HEK293 (cell line): ENCODE data around the gene GSTA5.

Source experiments
- CTCF ChIA-PET: fragments of 350-600 bp; formaldehyde crosslinking; extraction: SDS; loops from one replicate; lab custom pipeline; 2021; ENCODE audit warnings: antibody characterized with exemption; lab: Yijun Ruan, JAX
- POLR2A ChIA-PET: fragments of 300-600 bp; formaldehyde crosslinking; extraction: SDS; loops from one replicate; lab custom pipeline; 2020; ENCODE audit warnings: antibody characterized with exemption, inconsistent platforms; lab: Yijun Ruan, JAX
- H3K27ac ChIP-seq: fragments of 200-500 bp; sonication (Bioruptor generic); 2 replicates; pipeline ENCODE4 v1.5.1; 2014; ENCODE audit warnings: low read depth, low read length, control low read depth, inconsistent platforms; ENCODE audit errors: extremely low read depth
- H3K36me3 ChIP-seq, 2 experiments: fragments of 200-500 bp in 1 of 2; sonication (Bioruptor generic) in 1 of 2; 1 replicate in 1 of 2; 2 replicates in 1 of 2; pipeline ENCODE4 v1.5.1; 2014 to 2017; ENCODE audit warnings: inconsistent platforms in 2 of 2, low read length in 2 of 2; ENCODE audit not compliant: control insufficient read depth in 2 of 2, insufficient read depth in 1 of 2
- H3K4me1 ChIP-seq: fragments of 200-500 bp; sonication (Bioruptor generic); 2 replicates; pipeline ENCODE4 v1.5.1; 2014; ENCODE audit warnings: mild to moderate bottlenecking, low read length, inconsistent platforms; ENCODE audit not compliant: control insufficient read depth, insufficient read depth
- H3K4me3 ChIP-seq: 2 replicates; pipeline ENCODE4 v1.5.1; 2011; ENCODE audit warnings: low read depth, mild to moderate bottlenecking, control low read depth, low read length, moderate library complexity
- H3K9me3 ChIP-seq: fragments of 200-500 bp; sonication (Bioruptor generic); 2 replicates; pipeline ENCODE4 v1.5.1; 2014; ENCODE audit warnings: low read depth, low read length, inconsistent platforms; ENCODE audit not compliant: control insufficient read depth, insufficient read depth
- GLIS1 ChIP-seq: fragments of 450-650 bp; formaldehyde crosslinking; IDR thresholded peaks from 2 replicates; pipeline ENCODE4 v1.5.1; 2016; ENCODE audit warnings: missing biosample characterization, missing genetic modification characterization
- OSR2 ChIP-seq: fragments of 450-650 bp; formaldehyde crosslinking; IDR thresholded peaks from 2 replicates; pipeline ENCODE4 v1.5.1; 2016; ENCODE audit warnings: missing biosample characterization, missing genetic modification characterization
- RBAK ChIP-seq: fragments of 450-650 bp; formaldehyde crosslinking; IDR thresholded peaks from 2 replicates; pipeline ENCODE4 v1.5.1; 2016; ENCODE audit warnings: missing biosample characterization, missing genetic modification characterization
- SP7 ChIP-seq: fragments of 450-650 bp; formaldehyde crosslinking; IDR thresholded peaks from 2 replicates; pipeline ENCODE4 v1.5.1; 2016; ENCODE audit warnings: missing biosample characterization, missing genetic modification characterization
- TRIM28 ChIP-seq: IDR thresholded peaks from 2 replicates; pipeline ENCODE4 v1.6.1; 2011; ENCODE audit warnings: low read length, control low read depth, borderline replicate concordance
- YY1 ChIP-seq: fragments of 450-650 bp; formaldehyde crosslinking; IDR thresholded peaks from 2 replicates; pipeline ENCODE4 v1.5.1; 2018; ENCODE audit warnings: missing biosample characterization, missing genetic modification characterization
- ZNF174 ChIP-seq: fragments of 450-650 bp; formaldehyde crosslinking; IDR thresholded peaks from 2 replicates; pipeline ENCODE4 v1.5.0; 2017; ENCODE audit warnings: missing biosample characterization, mild to moderate bottlenecking, missing genetic modification characterization
- ZNF423 ChIP-seq: fragments of 450-650 bp; formaldehyde crosslinking; IDR thresholded peaks from 2 replicates; pipeline ENCODE4 v1.5.1; 2016; ENCODE audit warnings: missing biosample characterization, missing genetic modification characterization
- ZNF518A ChIP-seq: fragments of 450-650 bp; formaldehyde crosslinking; conservative IDR thresholded peaks from 2 replicates; pipeline ENCODE4 v1.5.1; 2016; ENCODE audit warnings: low read depth, missing biosample characterization, missing genetic modification characterization
- ZNF530 ChIP-seq: fragments of 450-650 bp; formaldehyde crosslinking; IDR thresholded peaks from 2 replicates; pipeline ENCODE4 v1.5.1; 2016; ENCODE audit warnings: low read depth, missing biosample characterization, missing genetic modification characterization
- ZNF560 ChIP-seq: fragments of 450-650 bp; formaldehyde crosslinking; IDR thresholded peaks from 2 replicates; pipeline ENCODE4 v1.5.1; 2017; ENCODE audit warnings: missing biosample characterization, missing genetic modification characterization, borderline replicate concordance
- ZNF561 ChIP-seq: fragments of 450-650 bp; IDR thresholded peaks from 2 replicates; pipeline ENCODE4 v1.5.1; 2018; ENCODE audit warnings: missing biosample characterization, missing genetic modification characterization, borderline replicate concordance
- ZNF658 ChIP-seq: fragments of 450-650 bp; formaldehyde crosslinking; IDR thresholded peaks from 2 replicates; pipeline ENCODE4; 2016; ENCODE audit warnings: missing biosample characterization, missing genetic modification characterization
- TF ChIP-seq, protein P1 (sequence below): fragments of 450-650 bp; formaldehyde crosslinking; IDR thresholded peaks from 2 replicates; pipeline ENCODE4 v1.5.1; 2016; ENCODE audit warnings: missing biosample characterization, missing genetic modification characterization
- TF ChIP-seq, protein P2 (sequence below): fragments of 450-650 bp; formaldehyde crosslinking; IDR thresholded peaks from 2 replicates; pipeline ENCODE4 v1.5.1; 2016; ENCODE audit warnings: missing biosample characterization, missing genetic modification characterization
- TF ChIP-seq, protein P3 (sequence below): fragments of 450-650 bp; formaldehyde crosslinking; IDR thresholded peaks from 2 replicates; pipeline ENCODE4 v1.5.1; 2016; ENCODE audit warnings: missing biosample characterization, missing genetic modification characterization, borderline replicate concordance
- TF ChIP-seq, protein P4 (sequence below): fragments of 450-650 bp; formaldehyde crosslinking; IDR thresholded peaks from 2 replicates; pipeline ENCODE4 v1.5.1; 2016; ENCODE audit warnings: missing biosample characterization, missing genetic modification characterization

GSTA5 gene

DNA sequence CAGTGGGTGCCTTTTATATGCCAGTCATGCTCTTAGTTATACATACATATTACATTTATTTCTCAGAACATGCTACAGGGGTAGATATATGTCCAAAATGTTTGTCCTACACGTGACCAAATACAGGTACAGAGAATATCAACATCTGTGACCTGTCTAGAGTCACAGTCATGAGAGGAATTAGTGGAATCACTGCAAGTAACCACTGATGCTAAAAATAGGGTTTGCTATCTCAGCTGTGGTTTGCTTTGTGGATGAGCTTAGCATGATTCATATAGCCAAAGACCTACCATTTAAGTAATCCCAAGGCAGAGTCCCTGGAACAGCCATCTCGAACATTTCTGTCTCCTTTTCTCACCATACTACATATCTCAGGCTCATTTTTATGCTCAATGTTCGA, 36.6 kb upstream of the GSTA5 start:
- TF ChIP-seq TRIM28: no peak
- TF ChIP-seq, protein P1, sequence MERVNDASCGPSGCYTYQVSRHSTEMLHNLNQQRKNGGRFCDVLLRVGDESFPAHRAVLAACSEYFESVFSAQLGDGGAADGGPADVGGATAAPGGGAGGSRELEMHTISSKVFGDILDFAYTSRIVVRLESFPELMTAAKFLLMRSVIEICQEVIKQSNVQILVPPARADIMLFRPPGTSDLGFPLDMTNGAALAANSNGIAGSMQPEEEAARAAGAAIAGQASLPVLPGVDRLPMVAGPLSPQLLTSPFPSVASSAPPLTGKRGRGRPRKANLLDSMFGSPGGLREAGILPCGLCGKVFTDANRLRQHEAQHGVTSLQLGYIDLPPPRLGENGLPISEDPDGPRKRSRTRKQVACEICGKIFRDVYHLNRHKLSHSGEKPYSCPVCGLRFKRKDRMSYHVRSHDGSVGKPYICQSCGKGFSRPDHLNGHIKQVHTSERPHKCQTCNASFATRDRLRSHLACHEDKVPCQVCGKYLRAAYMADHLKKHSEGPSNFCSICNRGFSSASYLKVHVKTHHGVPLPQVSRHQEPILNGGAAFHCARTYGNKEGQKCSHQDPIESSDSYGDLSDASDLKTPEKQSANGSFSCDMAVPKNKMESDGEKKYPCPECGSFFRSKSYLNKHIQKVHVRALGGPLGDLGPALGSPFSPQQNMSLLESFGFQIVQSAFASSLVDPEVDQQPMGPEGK (tag by site-specific recombination): no peak
- no peak for TF ChIP-seq GLIS1 (tag by site-specific recombination)
- no peak for TF ChIP-seq ZNF560 (tag by site-specific recombination)
- TF ChIP-seq, protein P2, sequence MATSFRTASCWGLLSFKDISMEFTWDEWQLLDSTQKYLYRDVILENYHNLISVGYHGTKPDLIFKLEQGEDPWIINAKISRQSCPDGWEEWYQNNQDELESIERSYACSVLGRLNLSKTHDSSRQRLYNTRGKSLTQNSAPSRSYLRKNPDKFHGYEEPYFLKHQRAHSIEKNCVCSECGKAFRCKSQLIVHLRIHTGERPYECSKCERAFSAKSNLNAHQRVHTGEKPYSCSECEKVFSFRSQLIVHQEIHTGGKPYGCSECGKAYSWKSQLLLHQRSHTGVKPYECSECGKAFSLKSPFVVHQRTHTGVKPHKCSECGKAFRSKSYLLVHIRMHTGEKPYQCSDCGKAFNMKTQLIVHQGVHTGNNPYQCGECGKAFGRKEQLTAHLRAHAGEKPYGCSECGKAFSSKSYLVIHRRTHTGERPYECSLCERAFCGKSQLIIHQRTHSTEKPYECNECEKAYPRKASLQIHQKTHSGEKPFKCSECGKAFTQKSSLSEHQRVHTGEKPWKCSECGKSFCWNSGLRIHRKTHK (tag by site-specific recombination): no peak
- TF ChIP-seq YY1 (tag by site-specific recombination): no peak
- TF ChIP-seq RBAK: no peak
- TF ChIP-seq, protein P3, sequence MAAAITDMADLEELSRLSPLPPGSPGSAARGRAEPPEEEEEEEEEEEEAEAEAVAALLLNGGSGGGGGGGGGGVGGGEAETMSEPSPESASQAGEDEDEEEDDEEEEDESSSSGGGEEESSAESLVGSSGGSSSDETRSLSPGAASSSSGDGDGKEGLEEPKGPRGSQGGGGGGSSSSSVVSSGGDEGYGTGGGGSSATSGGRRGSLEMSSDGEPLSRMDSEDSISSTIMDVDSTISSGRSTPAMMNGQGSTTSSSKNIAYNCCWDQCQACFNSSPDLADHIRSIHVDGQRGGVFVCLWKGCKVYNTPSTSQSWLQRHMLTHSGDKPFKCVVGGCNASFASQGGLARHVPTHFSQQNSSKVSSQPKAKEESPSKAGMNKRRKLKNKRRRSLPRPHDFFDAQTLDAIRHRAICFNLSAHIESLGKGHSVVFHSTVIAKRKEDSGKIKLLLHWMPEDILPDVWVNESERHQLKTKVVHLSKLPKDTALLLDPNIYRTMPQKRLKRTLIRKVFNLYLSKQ (tag by site-specific recombination): no peak
- TF ChIP-seq ZNF174 (tag by site-specific recombination): no peak
- TF ChIP-seq OSR2: no peak
- TF ChIP-seq ZNF530 (tag by site-specific recombination): no peak
- TF ChIP-seq ZNF423 (tag by site-specific recombination): no peak
- TF ChIP-seq ZNF518A (tag by site-specific recombination): no peak
- TF ChIP-seq, protein P4, sequence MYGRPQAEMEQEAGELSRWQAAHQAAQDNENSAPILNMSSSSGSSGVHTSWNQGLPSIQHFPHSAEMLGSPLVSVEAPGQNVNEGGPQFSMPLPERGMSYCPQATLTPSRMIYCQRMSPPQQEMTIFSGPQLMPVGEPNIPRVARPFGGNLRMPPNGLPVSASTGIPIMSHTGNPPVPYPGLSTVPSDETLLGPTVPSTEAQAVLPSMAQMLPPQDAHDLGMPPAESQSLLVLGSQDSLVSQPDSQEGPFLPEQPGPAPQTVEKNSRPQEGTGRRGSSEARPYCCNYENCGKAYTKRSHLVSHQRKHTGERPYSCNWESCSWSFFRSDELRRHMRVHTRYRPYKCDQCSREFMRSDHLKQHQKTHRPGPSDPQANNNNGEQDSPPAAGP: no peak
- TF ChIP-seq ZNF561 (tag by site-specific recombination): no peak
- no peak for TF ChIP-seq SP7 (tag by site-specific recombination)
- TF ChIP-seq ZNF658: no peak
- Histone ChIP-seq H3K4me1 (peaks cover 6% of the 10 kb centered on the region), H3K4me3 (no peak overlapping the region), H3K9me3 (no peaks in the 10 kb centered on the region), H3K27ac (no peak overlapping the region), H3K36me3 (no peaks in the 10 kb centered on the region)
- POLR2A ChIA-PET: interaction anchor here (0.8 kb wide), 1 partner anchor 120 kb away, joined by 3 read pairs; no protein-coding TSS in a partner anchor
- CTCF ChIA-PET: interaction anchor here (0.7 to 1.8 kb wide), 5 partner anchors 12 to 490 kb away, joined by 3 to 5 read pairs (median 4); partner anchors contain the start of gene GSTA4
